ENCODE measurements around the gene KRTAP10-3. TPM values are rescaled to one million over a fixed set of nuclear protein-coding genes. Genes with fewer than 3 reads are reported as not detected.
A peak's percentile ranks its signal among the peaks of the same experiment; 100 is the strongest.

KRTAP10-3 gene
- total RNA-seq, 3 donors from 2014 or later (not counting 1 experiment from before 2014, with no cell fraction given), result not detected

- intact Hi-C loops (cut with micrococcal nuclease), result no loop called here
- H3K36me3 Mint-ChIP-seq, result no peaks in the 10 kb centered on the region
- Histone ChIP-seq H3K27ac (ENCODE audit: low read length) (no peak within 1 kb of the TSS), H3K36me3 (ENCODE audit: control insufficient read depth, insufficient read depth, low read length) (no peaks in the 10 kb centered on the region), H3K9me3 (ENCODE audit: control insufficient read depth, insufficient read depth, low read length) (peaks cover 4% of the 10 kb centered on the region), H3K4me3 (ENCODE audit: low read length) (no peak within 1 kb of the TSS), H3K4me1 (ENCODE audit: control insufficient read depth, insufficient read depth, low read length) (no peaks in the 10 kb centered on the region), H3K27me3 (ENCODE audit: control insufficient read depth, insufficient read depth, low read length) (no peaks in the 10 kb centered on the region)
- no peak for ATAC-seq
- TF ChIP-seq CTCF (IDR thresholded peaks at IDR 0.05), result no peak
- DNase-seq, result no peak
- no peak within 1 kb of the TSS for H3K4me3 Mint-ChIP-seq
- H3K27me3 Mint-ChIP-seq (ENCODE audit: low read depth in 2 of 2), result peaks cover 0 to 2% of the 10 kb centered on the region in 2 donors
- WGBS (ENCODE audit: insufficient coverage), result 83% methylated on average over 21 of the region's 21 CpGs
- H3K9me3 Mint-ChIP-seq, result no peaks in the 10 kb centered on the region
- H3K4me1 Mint-ChIP-seq, result no peaks in the 10 kb centered on the region
- H3K27ac Mint-ChIP-seq, result no peak within 1 kb of the TSS
These were observed 18.5 kb downstream of the KRTAP10-3 start, which contains the start of gene KRTAP10-1 for GRCh38 chr21:44539991-44540666. Gene KRTAP10-1 (minus strand): TSS chr21:44540195. CDS start chr21:44540150, 45 bp downstream.

- H3K4me1 ChIP-seq (ENCODE audit: control insufficient read depth, insufficient read depth, low read length), result no peaks in the 10 kb centered on the region
- Mint-ChIP-seq H3K9me3 (no peaks in the 10 kb centered on the region), H3K4me1 (no peaks in the 10 kb centered on the region), H3K27ac (no peak overlapping the region), H3K36me3 (no peaks in the 10 kb centered on the region), H3K27me3 (ENCODE audit: low read depth in 2 of 2) (peaks cover 0 to 2% of the 10 kb centered on the region in 2 donors), H3K4me3 (no peak overlapping the region)
- ATAC-seq (no peak), DNase-seq (peak in 1 of 2 donors; percentile 8)
- intact Hi-C loops (cut with micrococcal nuclease), result no loop called here
- H3K36me3 ChIP-seq (ENCODE audit: control insufficient read depth, insufficient read depth, low read length), result no peaks in the 10 kb centered on the region
- H3K27me3 ChIP-seq (ENCODE audit: control insufficient read depth, insufficient read depth, low read length), result no peaks in the 10 kb centered on the region
- no peak for TF ChIP-seq CTCF (IDR thresholded peaks at IDR 0.05)
- H3K27ac ChIP-seq (ENCODE audit: low read length), result no peak overlapping the region
- H3K9me3 ChIP-seq (ENCODE audit: control insufficient read depth, insufficient read depth, low read length), result peaks cover 4% of the 10 kb centered on the region
- 82% methylated on average over 14 of the region's 14 CpGs for WGBS (ENCODE audit: insufficient coverage)
- no peak overlapping the region for H3K4me3 ChIP-seq (ENCODE audit: low read length)
These were observed 19.5 kb downstream of the KRTAP10-3 start for GRCh38 chr21:44539046-44539445.

- Histone ChIP-seq H3K36me3 (ENCODE audit: control insufficient read depth, insufficient read depth, low read length) (no peaks in the 10 kb centered on the region), H3K9me3 (ENCODE audit: control insufficient read depth, insufficient read depth, low read length) (peaks cover 4% of the 10 kb centered on the region), H3K27ac (ENCODE audit: low read length) (no peak overlapping the region), H3K4me3 (ENCODE audit: low read length) (no peak overlapping the region), H3K27me3 (ENCODE audit: control insufficient read depth, insufficient read depth, low read length) (no peaks in the 10 kb centered on the region), H3K4me1 (ENCODE audit: control insufficient read depth, insufficient read depth, low read length) (no peaks in the 10 kb centered on the region)
- no peak for TF ChIP-seq CTCF (IDR thresholded peaks at IDR 0.05)
- no peak for ATAC-seq
- peak in 1 of 2 donors; percentile 11 for DNase-seq
- no peaks in the 10 kb centered on the region for H3K36me3 Mint-ChIP-seq
- H3K9me3 Mint-ChIP-seq, result no peaks in the 10 kb centered on the region
- peaks cover 0 to 2% of the 10 kb centered on the region in 2 donors for H3K27me3 Mint-ChIP-seq (ENCODE audit: low read depth in 2 of 2)
- 93% methylated on average over 33 of the region's 33 CpGs for WGBS (ENCODE audit: insufficient coverage)
- H3K4me3 Mint-ChIP-seq, result no peak overlapping the region
- H3K27ac Mint-ChIP-seq, result no peak overlapping the region
- H3K4me1 Mint-ChIP-seq, result no peaks in the 10 kb centered on the region
- intact Hi-C loops (cut with micrococcal nuclease), result no loop called here
These were observed 20.4 kb downstream of the KRTAP10-3 start for GRCh38 chr21:44537930-44538911.

Data from natural killer cell (primary cell).